SU-DHL-6 (cell line): ENCODE measurements around the gene NME8.

ENCODE experiments used
- H2AFZ ChIP-seq: fragments of 200-600 bp; sonication (generic); 2 replicates; pipeline ENCODE4 v1.6.1; 2014; ENCODE audit warnings: low read depth, mild to moderate bottlenecking, moderate library complexity, mixed read lengths, antibody characterized with exemption, low read length; ENCODE audit not compliant: severe bottlenecking
- H3F3A ChIP-seq: fragments of 200-600 bp; shearing (Covaris generic); 2 replicates; pipeline ENCODE4 v1.6.0; 2016; ENCODE audit warnings: antibody characterized with exemption, mild to moderate bottlenecking; ENCODE audit not compliant: insufficient read depth
- H3K27ac ChIP-seq: fragments of 200-600 bp; sonication (generic); 2 replicates; pipeline ENCODE4 v1.5.1; 2016; ENCODE audit warnings: low read depth, mild to moderate bottlenecking, low read length, moderate library complexity, mixed read lengths
- H3K27me3 ChIP-seq: fragments of 200-600 bp; sonication (generic), shearing (Covaris generic); 2 replicates; pipeline ENCODE4 v1.6.0; 2014; ENCODE audit warnings: mild to moderate bottlenecking, low read length
- H3K36me3 ChIP-seq: fragments of 200-600 bp; sonication (generic); 2 replicates; pipeline ENCODE4 v1.6.1; 2014; ENCODE audit warnings: mild to moderate bottlenecking, low read length, mixed read lengths
- H3K4me2 ChIP-seq: fragments of 300-600, 200-600 bp; shearing (Covaris generic), sonication (generic); 2 replicates; pipeline ENCODE4 v1.6.0; 2014; ENCODE audit warnings: low read length, low read depth, mild to moderate bottlenecking; ENCODE audit not compliant: poor library complexity, severe bottlenecking
- H3K4me3 ChIP-seq: fragments of 200-600 bp; sonication (generic); 2 replicates; pipeline ENCODE4 v1.5.1; 2014; ENCODE audit warnings: antibody characterized with exemption, low read length, mild to moderate bottlenecking, mixed read lengths; ENCODE audit not compliant: insufficient read depth, poor library complexity, severe bottlenecking
- H3K79me2 ChIP-seq: fragments of 200-600 bp; sonication (generic); 2 replicates; pipeline ENCODE4 v1.6.1; 2014; ENCODE audit warnings: mild to moderate bottlenecking, low read length, moderate library complexity; ENCODE audit not compliant: insufficient read depth
- H3K9ac ChIP-seq: fragments of 200-600 bp; sonication (generic); 2 replicates; pipeline ENCODE4 v1.7.0; 2014; ENCODE audit warnings: mild to moderate bottlenecking, low read length
- H3K9me2 ChIP-seq: fragments of 200-600 bp; sonication (generic); replicated peaks from 2 replicates; pipeline ENCODE4 v1.6.1; 2014; ENCODE audit warnings: low read length; ENCODE audit not compliant: insufficient read depth
- H3K9me3 ChIP-seq: fragments of 200-600 bp; sonication (generic); 2 replicates; pipeline ENCODE4 v1.6.1; 2014; ENCODE audit warnings: low read length, mixed read lengths; ENCODE audit not compliant: insufficient read depth
- H4K20me1 ChIP-seq: fragments of 200-600 bp; sonication (generic); 2 replicates; pipeline ENCODE4 v1.6.1; 2014; ENCODE audit warnings: low read depth, mild to moderate bottlenecking, antibody characterized with exemption, low read length, moderate library complexity, mixed read lengths
- CTCF ChIP-seq: fragments of 200-600 bp; sonication (generic); IDR thresholded peaks from one replicate; pipeline ENCODE4 v1.5.1; 2017; ENCODE audit warnings: antibody characterized with exemption, mild to moderate bottlenecking, low read length, moderate library complexity; ENCODE audit not compliant: insufficient read depth, poor library complexity, severe bottlenecking
- EZH2phosphoT487 ChIP-seq: fragments of 200-600 bp; sonication (generic), shearing (Covaris generic); conservative IDR thresholded peaks from 2 replicates; pipeline ENCODE4 v1.6.1; 2018; ENCODE audit warnings: mild to moderate bottlenecking, antibody characterized with exemption, low read length, moderate library complexity, mixed read lengths

Gene NME8

GRCh38 chr7:37816922-37817590 lies 31.3 kb upstream of the NME8 start:
- Histone ChIP-seq H4K20me1 (no peaks in the 10 kb centered on the region), H3K9me2 (no peaks in the 10 kb centered on the region), H3K27me3 (no peaks in the 10 kb centered on the region), H3K27ac (no peak overlapping the region), H3K4me2 (no peak overlapping the region), H3K9ac (no peak overlapping the region), H3F3A (no peaks in the 10 kb centered on the region), H2AFZ (no peak overlapping the region), H3K4me3 (no peak overlapping the region), H3K9me3 (no peaks in the 10 kb centered on the region), H3K79me2 (no peaks in the 10 kb centered on the region), H3K36me3 (no peaks in the 10 kb centered on the region)
- TF ChIP-seq CTCF (no peak), EZH2phosphoT487 (no peak)

DNA sequence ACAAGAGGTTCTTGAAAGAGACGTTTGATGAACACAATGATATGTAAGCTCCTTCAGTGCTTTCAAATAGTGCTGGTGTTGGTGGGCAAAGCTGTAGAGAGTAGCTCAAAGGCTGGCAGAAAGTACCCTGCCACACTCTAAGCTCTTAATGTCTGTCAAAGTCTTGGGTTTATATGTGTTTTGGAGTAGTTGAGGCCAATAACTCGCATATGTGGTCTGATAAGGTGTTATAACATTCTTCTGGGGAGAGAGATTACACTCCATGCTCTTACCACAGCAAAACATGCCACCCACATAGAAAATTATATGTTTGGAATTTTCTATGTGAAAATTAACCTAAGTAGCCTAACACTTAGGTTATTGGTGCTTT lies 30.8 kb upstream of the NME8 start:
- Histone ChIP-seq H3K4me2 (no peak overlapping the region), H3K4me3 (no peak overlapping the region), H3F3A (no peaks in the 10 kb centered on the region), H2AFZ (no peak overlapping the region), H3K27me3 (no peaks in the 10 kb centered on the region), H3K9me3 (no peaks in the 10 kb centered on the region), H3K9me2 (no peaks in the 10 kb centered on the region), H3K27ac (no peak overlapping the region), H3K36me3 (no peaks in the 10 kb centered on the region), H3K79me2 (no peaks in the 10 kb centered on the region), H3K9ac (no peak overlapping the region), H4K20me1 (no peaks in the 10 kb centered on the region)
- TF ChIP-seq EZH2phosphoT487, result no peak
- TF ChIP-seq CTCF, result no peak

- Histone ChIP-seq H3K27ac (no peak overlapping the region), H3K9me2 (no peaks in the 10 kb centered on the region), H3K4me3 (no peak overlapping the region), H3K9ac (no peak overlapping the region), H3K79me2 (no peaks in the 10 kb centered on the region), H3K36me3 (no peaks in the 10 kb centered on the region), H3F3A (no peaks in the 10 kb centered on the region), H3K9me3 (no peaks in the 10 kb centered on the region), H2AFZ (no peak overlapping the region), H3K4me2 (no peak overlapping the region), H3K27me3 (no peaks in the 10 kb centered on the region), H4K20me1 (no peaks in the 10 kb centered on the region)
- TF ChIP-seq EZH2phosphoT487, result no peak
Measured at GRCh38 chr7:37817996-37818720, 30.2 kb upstream of the NME8 start.
